BLaER1 (cell line): ENCODE data around the gene TXNDC8.

Source experiments
- H3K27ac ChIP-seq: shearing (Covaris generic); formaldehyde crosslinking; 2 replicates; pipeline ENCODE4 v1.8.1; 2022
- H3K27me3 ChIP-seq: shearing (Covaris generic); formaldehyde crosslinking; 2 replicates; pipeline ENCODE4 v1.8.1; 2022
- H3K36me3 ChIP-seq: shearing (Covaris generic); formaldehyde crosslinking; 2 replicates; pipeline ENCODE4 v1.8.1; 2022
- H3K4me1 ChIP-seq: shearing (Covaris generic); formaldehyde crosslinking; 2 replicates; pipeline ENCODE4 v1.8.1; 2022
- H3K4me2 ChIP-seq: shearing (Covaris generic); formaldehyde crosslinking; 2 replicates; pipeline ENCODE4 v1.8.1; 2022
- H3K4me3 ChIP-seq: shearing (Covaris generic); formaldehyde crosslinking; 2 replicates; pipeline ENCODE4 v1.8.1; 2022
- H3K9ac ChIP-seq: shearing (Covaris generic); formaldehyde crosslinking; 2 replicates; pipeline ENCODE4 v1.8.1; 2022
- H3K9me3 ChIP-seq: shearing (Covaris generic); formaldehyde crosslinking; 2 replicates; pipeline ENCODE4 v1.8.1; 2022
- H4K20me1 ChIP-seq: shearing (Covaris generic); formaldehyde crosslinking; 2 replicates; pipeline ENCODE4 v1.8.1; 2022
- Cebpa-rat ChIP-seq: shearing (Covaris generic); IDR thresholded peaks from 2 replicates; pipeline ENCODE4 v1.8.1; 2022

The TXNDC8 gene

DNA sequence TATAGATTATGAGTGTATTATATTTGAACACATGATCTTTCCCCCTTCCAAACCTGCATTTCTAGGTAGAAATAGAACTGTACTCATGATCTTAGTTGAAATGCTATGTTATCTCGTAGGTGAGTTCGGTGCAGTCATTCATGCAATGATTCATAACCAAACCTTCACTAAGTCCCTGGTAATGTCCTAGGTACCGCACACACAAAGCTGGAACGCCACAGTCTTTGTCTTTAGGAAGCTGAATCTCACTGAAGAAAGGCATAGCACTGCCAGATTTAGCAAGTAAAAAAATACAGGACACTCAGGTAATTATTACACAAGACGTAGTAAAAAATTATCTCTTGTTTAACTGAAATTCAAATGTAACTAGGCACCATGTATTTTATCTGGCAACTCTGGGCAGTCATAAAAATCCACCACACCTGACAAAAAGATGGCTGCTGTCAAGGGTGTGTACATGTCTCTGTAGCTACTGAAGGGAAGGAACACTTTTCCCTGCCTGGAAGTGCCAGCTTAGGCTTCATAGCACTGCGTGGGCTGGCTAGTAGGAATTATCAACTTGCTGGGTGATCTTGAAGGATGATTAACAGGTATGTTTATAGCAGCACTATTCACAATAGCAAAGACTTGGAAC lies 53.3 kb downstream of the TXNDC8 start:
- Histone ChIP-seq H3K36me3 (no peaks in the 10 kb centered on the region), H3K4me2 (no peak overlapping the region), H4K20me1 (no peaks in the 10 kb centered on the region), H3K9me3 (no peaks in the 10 kb centered on the region), H3K9ac (no peak overlapping the region), H3K27me3 (no peaks in the 10 kb centered on the region), H3K4me3 (no peak overlapping the region), H3K4me1 (peaks cover 15% of the 10 kb centered on the region), H3K27ac (no peak overlapping the region)
- no peak for TF ChIP-seq Cebpa-rat

DNA sequence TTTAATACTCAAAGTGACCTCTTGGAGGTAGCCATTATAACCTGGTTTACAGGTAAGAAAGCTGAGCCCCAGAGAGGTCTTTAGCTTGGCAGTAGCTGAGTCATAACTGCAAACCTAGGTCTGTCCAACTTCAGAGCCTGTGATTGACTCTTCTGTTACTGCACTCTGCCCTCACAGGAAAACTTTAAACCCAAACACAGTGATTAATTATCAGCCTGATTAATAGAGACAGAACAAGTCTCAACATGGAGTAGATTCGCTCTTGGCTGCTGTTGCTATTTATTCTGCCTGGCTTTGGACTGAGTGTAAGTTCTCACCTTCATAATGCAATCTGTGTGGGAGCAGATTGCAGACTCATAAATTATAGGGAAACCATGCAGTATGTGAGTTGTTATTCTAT lies 53.9 kb downstream of the TXNDC8 start:
- no peak overlapping the region for H3K4me2 ChIP-seq
- H3K27ac ChIP-seq = no peak overlapping the region
- no peak overlapping the region for H3K9ac ChIP-seq
- no peaks in the 10 kb centered on the region for H4K20me1 ChIP-seq
- no peaks in the 10 kb centered on the region for H3K36me3 ChIP-seq
- no peak for TF ChIP-seq Cebpa-rat
- no peaks in the 10 kb centered on the region for H3K27me3 ChIP-seq
- peaks cover 15% of the 10 kb centered on the region for H3K4me1 ChIP-seq
- H3K4me3 ChIP-seq = no peak overlapping the region
- no peaks in the 10 kb centered on the region for H3K9me3 ChIP-seq

DNA sequence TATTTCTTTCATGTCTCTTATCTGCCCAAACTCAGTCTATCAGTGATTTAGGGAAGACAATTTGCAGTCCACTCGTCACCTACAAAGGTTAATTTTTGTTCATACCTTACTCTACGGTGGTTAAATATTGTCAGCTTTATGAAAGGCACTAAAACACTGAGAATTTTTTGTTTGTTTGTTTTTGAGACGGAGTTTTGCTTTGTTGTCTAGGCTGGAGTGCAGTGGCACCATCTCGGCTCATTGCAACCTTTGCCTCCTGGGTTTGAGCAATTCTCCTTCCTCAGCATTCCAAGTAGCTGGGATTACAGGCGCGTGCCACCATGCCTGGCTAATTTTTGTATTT lies 55.0 kb downstream of the TXNDC8 start:
- H3K36me3 ChIP-seq = no peaks in the 10 kb centered on the region
- TF ChIP-seq Cebpa-rat = no peak
- H3K4me2 ChIP-seq = peak overlapping the region; percentile 47
- H3K9ac ChIP-seq = no peak overlapping the region
- H3K4me1 ChIP-seq = peaks cover 15% of the 10 kb centered on the region
- H4K20me1 ChIP-seq = no peaks in the 10 kb centered on the region
- H3K27me3 ChIP-seq = no peaks in the 10 kb centered on the region
- H3K9me3 ChIP-seq = no peaks in the 10 kb centered on the region
- H3K27ac ChIP-seq = no peak overlapping the region
- H3K4me3 ChIP-seq = no peak overlapping the region

DNA sequence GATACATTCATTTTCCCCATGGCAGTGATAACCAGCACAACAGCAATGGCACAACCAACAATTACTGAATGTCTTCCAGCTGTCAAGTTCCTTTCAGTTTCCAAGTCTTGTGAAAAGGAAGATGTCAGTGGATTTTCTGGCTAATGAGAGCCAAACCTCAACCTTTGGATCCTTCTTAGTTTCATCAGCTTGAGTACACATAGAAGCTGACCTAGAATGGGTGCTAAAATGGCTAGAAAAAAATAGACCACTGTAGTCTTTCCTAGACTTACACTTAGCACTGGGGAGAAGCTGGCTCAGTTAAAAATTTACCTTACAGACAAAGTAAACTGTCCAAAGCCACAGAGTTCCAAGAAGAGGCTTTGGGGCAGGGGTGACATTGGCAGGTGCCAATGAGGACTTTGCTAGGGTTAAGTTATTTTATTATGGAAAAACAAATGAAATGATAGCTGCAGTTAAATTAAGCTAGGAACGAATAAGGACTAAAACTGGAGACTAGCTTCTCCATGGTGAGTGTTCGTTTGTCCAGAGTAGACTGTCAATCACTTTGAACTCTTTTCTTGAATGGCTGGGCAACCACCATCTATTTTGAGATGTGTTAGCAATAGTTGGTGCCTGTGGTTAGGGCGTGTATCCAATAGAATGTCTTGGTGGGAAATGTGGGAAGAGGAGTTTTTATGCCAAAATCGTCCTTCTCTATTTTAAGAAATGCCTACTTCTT lies 55.5 kb downstream of the TXNDC8 start:
- no peak for TF ChIP-seq Cebpa-rat
- Histone ChIP-seq H3K9ac (no peak overlapping the region), H3K27me3 (no peaks in the 10 kb centered on the region), H3K4me3 (no peak overlapping the region), H3K27ac (no peak overlapping the region), H3K36me3 (no peaks in the 10 kb centered on the region), H4K20me1 (no peaks in the 10 kb centered on the region), H3K9me3 (no peaks in the 10 kb centered on the region), H3K4me2 (peak overlapping the region; percentile 47), H3K4me1 (peaks cover 15% of the 10 kb centered on the region)

DNA sequence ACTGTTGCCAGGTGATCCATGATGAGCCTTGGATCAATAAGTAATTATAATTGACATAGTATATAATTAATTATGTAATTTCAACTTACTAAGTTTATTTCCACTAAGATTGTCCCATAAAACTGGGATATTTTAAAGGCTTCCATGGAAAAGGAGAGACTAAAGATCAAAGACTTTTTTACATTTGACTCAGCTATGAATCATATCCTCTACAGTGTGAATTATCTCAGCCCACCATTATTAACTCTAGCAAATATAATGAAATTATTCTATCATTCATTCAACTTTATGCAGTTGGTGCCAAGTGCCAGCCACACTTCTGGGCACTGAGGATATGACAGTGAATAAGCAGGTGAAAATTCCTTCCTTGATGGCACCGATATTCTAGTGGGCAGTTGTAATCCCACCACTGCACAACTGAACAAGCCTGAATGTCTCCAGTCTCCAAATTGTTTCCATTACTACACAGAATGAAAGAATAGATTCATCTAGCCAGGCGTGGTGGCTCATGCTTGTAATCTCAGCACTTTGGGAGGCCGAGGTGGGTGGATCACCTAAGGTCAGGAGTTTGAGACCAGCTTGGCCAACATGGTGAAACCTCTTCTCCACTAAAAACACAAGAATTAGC lies 59.5 kb downstream of the TXNDC8 start:
- Histone ChIP-seq H4K20me1 (no peaks in the 10 kb centered on the region), H3K27ac (no peak overlapping the region), H3K27me3 (no peaks in the 10 kb centered on the region), H3K4me2 (no peak overlapping the region), H3K4me3 (no peak overlapping the region), H3K4me1 (peaks cover 14% of the 10 kb centered on the region), H3K36me3 (no peaks in the 10 kb centered on the region), H3K9me3 (no peaks in the 10 kb centered on the region), H3K9ac (no peak overlapping the region)
- TF ChIP-seq Cebpa-rat = no peak

DNA sequence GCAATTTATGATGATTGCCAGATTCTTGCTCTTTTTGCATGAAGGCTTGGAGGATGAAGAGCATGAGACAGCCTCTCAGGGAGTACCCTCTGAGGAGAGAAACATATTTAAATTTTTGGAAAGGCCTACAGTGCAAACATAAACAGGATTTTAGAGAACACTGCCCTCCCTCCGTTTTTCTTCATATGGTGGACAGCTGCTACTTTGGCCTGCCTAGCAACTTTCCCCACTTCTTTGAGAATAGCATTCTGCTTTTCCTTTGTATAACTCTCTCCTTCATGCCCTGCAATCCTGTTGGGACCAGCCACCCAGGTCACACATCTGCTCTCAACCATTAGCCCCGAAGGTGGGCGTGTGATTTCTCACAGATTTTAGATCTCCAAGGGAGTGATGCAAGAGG lies 60.9 kb downstream of the TXNDC8 start:
- Histone ChIP-seq H3K4me3 (no peak overlapping the region), H3K27ac (no peak overlapping the region), H3K27me3 (no peaks in the 10 kb centered on the region), H3K9me3 (no peaks in the 10 kb centered on the region), H4K20me1 (no peaks in the 10 kb centered on the region), H3K36me3 (no peaks in the 10 kb centered on the region), H3K4me2 (no peak overlapping the region), H3K4me1 (no peaks in the 10 kb centered on the region), H3K9ac (no peak overlapping the region)
- no peak for TF ChIP-seq Cebpa-rat

DNA sequence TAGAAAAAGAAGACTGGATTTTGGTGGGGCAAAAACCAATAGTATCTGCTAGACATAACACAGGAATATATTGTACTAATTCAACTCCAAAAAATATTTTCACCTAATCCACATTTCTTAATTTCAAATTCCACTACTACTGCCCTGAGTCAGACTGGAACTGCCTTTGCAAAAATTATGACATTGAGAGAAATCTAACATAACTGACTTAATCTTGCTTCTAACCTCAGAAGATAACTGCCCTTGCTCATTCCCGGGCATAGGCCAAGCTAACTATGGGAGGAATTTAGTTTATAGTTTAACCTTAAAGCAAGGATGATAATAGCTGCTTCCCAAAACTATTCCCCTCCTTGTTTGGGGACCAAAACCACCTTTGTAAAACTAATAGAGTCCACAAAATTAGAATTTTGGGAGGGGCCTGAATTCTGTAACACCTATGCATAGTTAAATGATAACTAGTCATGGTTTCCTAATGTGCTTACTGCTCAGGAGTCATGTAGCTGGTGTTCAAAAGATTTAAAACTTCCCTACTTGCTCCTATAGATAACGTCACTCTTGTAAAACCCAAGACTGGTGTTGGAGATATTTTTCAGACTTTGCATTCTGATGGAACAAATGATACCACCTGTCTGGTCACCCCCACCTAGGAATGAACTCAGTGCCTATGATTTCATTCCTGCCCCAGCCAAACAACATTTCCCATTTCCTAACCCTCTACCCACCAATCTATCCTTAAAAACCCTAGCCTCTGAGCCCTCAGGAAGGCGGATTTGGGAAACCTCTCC lies 67.3 kb downstream of the TXNDC8 start:
- TF ChIP-seq Cebpa-rat = no peak
- Histone ChIP-seq H3K4me3 (no peak overlapping the region), H3K27me3 (no peaks in the 10 kb centered on the region), H3K9me3 (no peaks in the 10 kb centered on the region), H3K9ac (no peak overlapping the region), H3K4me1 (no peaks in the 10 kb centered on the region), H3K36me3 (no peaks in the 10 kb centered on the region), H4K20me1 (no peaks in the 10 kb centered on the region), H3K27ac (no peak overlapping the region), H3K4me2 (no peak overlapping the region)

DNA sequence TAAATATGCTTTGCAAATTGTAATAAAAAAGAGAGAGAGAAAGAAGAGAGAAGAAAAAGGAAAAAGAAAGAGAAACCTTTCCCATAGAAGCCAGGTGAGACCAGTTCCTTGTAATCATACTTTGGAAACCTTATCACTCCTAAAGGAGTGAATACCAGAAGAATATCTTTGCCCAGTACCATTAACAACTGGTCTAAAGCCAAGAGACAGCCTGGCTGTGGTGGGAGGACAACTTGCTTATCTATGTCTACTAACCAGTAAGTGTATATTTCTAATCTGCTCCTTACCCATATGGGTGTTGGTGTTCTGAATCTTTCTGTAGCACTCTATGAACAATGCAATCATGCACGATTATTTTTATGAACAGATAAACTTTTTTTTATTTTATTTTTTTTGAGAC lies 70.9 kb downstream of the TXNDC8 start:
- H4K20me1 ChIP-seq = no peaks in the 10 kb centered on the region
- H3K27ac ChIP-seq = no peak overlapping the region
- no peaks in the 10 kb centered on the region for H3K4me1 ChIP-seq
- H3K9ac ChIP-seq = no peak overlapping the region
- no peak for TF ChIP-seq Cebpa-rat
- H3K4me2 ChIP-seq = no peak overlapping the region
- no peak overlapping the region for H3K4me3 ChIP-seq
- no peaks in the 10 kb centered on the region for H3K27me3 ChIP-seq
- H3K36me3 ChIP-seq = no peaks in the 10 kb centered on the region
- no peaks in the 10 kb centered on the region for H3K9me3 ChIP-seq

DNA sequence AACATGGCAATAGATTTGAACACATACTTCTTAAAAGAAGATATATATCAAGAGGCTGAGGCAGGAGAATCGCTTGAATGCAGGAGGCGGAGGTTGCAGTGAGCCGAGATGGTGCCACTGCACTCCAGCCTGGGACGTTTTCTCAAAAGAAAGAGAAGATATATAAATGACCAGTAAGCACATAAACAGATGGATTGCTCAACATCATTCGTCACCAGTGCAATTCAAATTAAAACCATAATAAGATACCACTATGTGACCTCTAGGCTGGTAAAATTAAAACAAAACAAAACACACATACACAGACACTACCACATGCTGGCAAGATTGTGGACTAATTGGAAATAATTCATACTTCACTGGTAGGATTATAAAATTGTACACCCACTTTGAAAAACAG lies 76.0 kb downstream of the TXNDC8 start:
- no peak for TF ChIP-seq Cebpa-rat
- H3K4me2 ChIP-seq = no peak overlapping the region

DNA sequence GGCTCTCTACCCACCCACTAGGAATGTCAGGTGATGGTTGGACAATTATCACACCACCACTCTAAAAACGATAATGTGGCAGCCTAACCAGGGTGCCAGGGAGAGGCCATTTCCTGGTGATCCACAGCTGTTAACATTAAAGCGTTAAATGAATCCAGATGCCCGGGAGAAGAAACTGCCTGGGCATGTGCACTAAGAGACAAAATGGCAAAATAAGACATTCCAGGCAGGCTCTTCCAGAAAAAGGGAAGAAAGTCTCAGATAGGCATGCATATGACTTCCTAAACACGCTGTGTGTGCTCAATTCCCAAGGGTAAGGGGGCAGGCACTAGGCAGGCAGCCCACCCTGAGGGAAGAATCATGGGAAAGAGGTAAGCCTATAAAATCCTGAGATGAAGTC lies 76.8 kb downstream of the TXNDC8 start:
- H4K20me1 ChIP-seq = no peaks in the 10 kb centered on the region
- no peak for TF ChIP-seq Cebpa-rat
- no peak overlapping the region for H3K27ac ChIP-seq
- peaks cover 11% of the 10 kb centered on the region for H3K4me1 ChIP-seq
- no peak overlapping the region for H3K4me3 ChIP-seq
- no peaks in the 10 kb centered on the region for H3K36me3 ChIP-seq
- no peak overlapping the region for H3K4me2 ChIP-seq
- no peaks in the 10 kb centered on the region for H3K27me3 ChIP-seq
- H3K9ac ChIP-seq = no peak overlapping the region
- no peaks in the 10 kb centered on the region for H3K9me3 ChIP-seq

More for the DNA sequence above, 76.0 kb downstream of the TXNDC8 start:
- no peaks in the 10 kb centered on the region for H3K9me3 ChIP-seq
- H3K27ac ChIP-seq = no peak overlapping the region
- no peaks in the 10 kb centered on the region for H4K20me1 ChIP-seq
- peaks cover 11% of the 10 kb centered on the region for H3K4me1 ChIP-seq
- no peak overlapping the region for H3K4me3 ChIP-seq
- no peaks in the 10 kb centered on the region for H3K36me3 ChIP-seq
- no peak overlapping the region for H3K9ac ChIP-seq
- no peaks in the 10 kb centered on the region for H3K27me3 ChIP-seq
